Mammary epithelial cell (primary cell): ENCODE results near the gene PRADC1.

Source experiments
- CTCF ChIP-seq, 2 donors: IDR thresholded peaks in 1 of 2; conservative IDR thresholded peaks in 1 of 2; 2 replicates each; pipeline ENCODE4 v1.5.1; 2011 to 2012; ENCODE audit warnings: inconsistent platforms in 2 of 2, low read length in 2 of 2, mild to moderate bottlenecking in 2 of 2, control low read depth in 1 of 2, low read depth in 1 of 2; ENCODE audit not compliant: insufficient read depth in 1 of 2; ENCODE audit errors: extremely low read depth in 1 of 2
- EZH2 ChIP-seq: IDR thresholded peaks from 2 replicates; pipeline ENCODE4 v1.6.1; 2012; ENCODE audit warnings: low read length, inconsistent platforms, borderline replicate concordance

- TF ChIP-seq CTCF (conservative IDR thresholded peaks at IDR 0.05 in 1 of 2, IDR thresholded peaks at IDR 0.05 in 1 of 2; ENCODE audit: extremely low read depth in 1 of 2, insufficient read depth in 1 of 2, low read depth in 1 of 2, low read length in 2 of 2) (no peak), EZH2 (no peak)
Measured at GRCh38 chr2:73250872-73251846, 18.1 kb upstream of the PRADC1 start.
